GM08714 (cell line): ENCODE results near the gene BIK.

ENCODE experiments used
- H3K4me3 ChIP-seq: fragments of 200-500 bp; sonication (Bioruptor generic); 2 replicates; pipeline ENCODE4 v1.5.1; 2014; ENCODE audit warnings: mild to moderate bottlenecking, low read length, inconsistent platforms
- ZNF274 ChIP-seq: IDR thresholded peaks from 2 replicates; pipeline ENCODE4 v1.6.1; 2012; ENCODE audit warnings: mild to moderate bottlenecking, low read depth, low read length

Gene BIK

DNA sequence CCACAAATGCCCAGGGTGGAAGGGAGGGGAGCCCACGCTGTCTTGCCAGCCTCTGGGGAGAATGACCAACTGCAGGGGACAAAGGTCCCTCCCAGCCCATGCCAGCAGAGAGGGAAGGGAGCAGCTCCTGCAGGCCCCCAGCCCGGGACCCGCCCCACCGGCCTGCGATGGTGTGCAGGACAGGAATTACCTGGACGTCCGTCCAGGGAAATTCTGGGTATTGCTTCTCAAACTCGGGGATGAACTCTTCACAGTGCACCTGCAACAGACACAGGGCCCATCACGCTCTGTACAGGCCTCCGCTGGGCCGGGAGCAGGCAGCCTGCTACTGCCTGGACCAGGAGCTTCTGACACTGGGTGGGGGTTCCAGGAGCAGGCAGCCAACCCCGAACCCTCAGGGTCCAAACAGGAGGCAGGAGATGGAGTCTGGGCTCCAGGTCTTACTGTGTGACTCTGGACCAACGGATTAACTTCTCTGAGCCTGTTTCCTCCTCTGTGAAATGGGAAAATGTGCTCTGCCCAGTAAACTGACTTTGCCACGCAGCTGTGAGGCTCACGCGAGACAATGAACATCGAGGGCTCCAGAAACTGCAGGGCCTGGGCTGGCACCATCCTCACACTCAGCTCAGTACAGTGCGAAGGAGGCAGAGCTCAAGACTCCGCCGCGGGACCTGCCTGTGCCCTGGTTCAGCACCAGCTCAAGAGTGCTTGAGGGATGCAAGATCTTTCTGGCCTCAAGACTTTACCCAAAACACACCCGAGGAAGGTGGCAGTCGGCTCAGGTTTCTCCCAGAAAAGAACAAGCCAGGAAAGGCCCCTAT is 59.0 kb downstream of the BIK start:
- TF ChIP-seq ZNF274, result no peak
- no peak overlapping the region for H3K4me3 ChIP-seq

DNA sequence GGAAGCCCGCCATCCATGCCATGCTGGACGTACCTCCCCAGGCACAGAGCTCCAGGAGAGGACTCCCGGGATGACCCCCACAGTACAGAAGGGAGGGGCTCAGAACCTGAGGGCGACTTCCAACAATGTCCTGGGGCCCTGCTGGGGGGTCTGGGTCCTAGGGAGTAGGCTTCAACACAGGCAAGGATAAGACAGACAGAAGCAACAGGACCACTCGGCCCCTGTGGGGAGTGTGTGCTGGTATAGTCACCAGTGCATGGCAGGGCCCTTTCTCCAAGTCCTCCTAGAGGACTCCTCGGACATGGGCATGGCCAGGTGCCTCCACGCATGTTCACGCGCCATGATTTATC is 59.6 kb downstream of the BIK start:
- no peak for TF ChIP-seq ZNF274
- H3K4me3 ChIP-seq, result no peak overlapping the region

DNA sequence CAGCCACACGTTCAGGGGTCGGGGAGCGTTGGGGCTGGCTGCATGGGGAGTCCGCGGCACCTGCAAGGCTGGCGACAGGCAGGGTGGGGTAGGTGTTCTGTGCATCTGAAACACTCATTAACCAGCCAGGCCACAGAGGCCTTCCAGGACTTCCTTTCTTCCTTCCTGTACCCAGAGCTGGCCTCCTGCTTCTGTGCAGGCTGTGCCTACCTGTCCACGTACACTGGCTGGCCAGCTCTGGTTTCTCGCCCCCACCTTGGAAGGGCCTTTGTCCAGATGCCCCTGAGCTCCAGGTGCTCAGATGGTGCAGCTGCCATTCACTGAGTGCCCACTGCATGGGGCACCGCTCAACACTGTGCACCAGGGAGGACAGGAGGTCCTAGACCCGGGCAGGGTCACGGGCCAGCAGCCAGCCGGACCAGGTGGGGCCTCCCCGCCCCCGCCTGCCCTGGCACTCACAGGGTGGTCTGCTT is 60.5 kb downstream of the BIK start:
- H3K4me3 ChIP-seq, result no peak overlapping the region
- no peak for TF ChIP-seq ZNF274

DNA sequence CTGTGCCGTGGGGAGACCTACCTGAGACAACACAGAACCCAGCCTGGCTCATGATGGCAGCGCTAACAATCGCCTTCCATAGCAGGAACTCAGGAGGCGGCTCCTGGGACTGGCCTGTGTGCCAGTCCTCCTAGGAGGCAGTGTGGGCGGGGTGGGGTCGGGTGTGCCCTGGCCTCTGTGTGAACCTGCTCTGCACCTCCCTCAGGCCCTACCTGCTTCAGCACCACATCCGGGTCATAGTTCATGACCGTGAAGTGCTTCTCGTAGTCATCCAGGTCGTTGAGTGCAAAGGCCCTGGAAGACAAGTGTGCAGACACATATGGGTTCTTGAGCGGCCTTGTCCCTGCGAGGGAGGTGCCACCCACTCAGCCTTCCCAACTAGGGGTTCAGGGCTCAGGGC is 61.1 kb downstream of the BIK start:
- H3K4me3 ChIP-seq, result no peak overlapping the region
- no peak for TF ChIP-seq ZNF274

DNA sequence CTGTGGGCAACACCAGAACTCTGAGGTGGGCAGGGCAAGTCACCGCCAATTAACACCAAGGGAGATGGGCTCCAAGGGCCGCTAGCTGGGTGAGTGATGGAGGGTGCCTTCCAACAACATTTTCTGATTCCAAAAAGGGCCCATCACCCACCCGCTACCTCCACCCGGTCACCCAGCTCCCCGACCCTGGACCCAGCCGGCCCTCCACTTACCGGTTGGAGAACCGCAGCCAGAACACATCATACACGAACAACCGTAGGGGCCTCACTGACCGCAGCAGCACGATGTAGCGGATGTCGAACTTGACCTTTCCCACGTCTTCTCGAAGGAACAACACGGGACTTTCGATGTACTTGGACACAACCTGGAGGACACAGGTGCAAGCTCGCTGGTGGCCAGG is 61.6 kb downstream of the BIK start:
- TF ChIP-seq ZNF274, result no peak
- no peak overlapping the region for H3K4me3 ChIP-seq

DNA sequence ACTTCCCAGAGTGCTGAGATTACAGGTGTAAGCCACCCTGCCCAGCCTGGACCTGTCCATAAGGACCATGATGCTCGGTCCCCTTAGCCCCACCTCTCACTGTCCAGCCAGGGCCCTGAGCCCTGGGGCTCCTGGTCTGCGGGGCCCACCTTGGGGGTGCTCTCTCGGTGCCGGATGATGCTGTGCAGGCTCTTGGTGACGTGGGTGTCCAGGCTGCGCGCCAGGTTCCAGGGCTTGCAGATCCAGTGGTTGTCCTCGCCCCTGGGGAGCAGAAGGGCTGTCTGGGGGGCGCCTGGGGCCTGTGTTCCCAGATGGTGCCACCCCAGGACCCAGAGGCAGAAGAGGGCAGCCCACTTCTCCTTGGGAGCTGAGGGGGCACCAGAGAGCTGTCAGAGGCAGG is 63.0 kb downstream of the BIK start:
- no peak overlapping the region for H3K4me3 ChIP-seq
- no peak for TF ChIP-seq ZNF274

DNA sequence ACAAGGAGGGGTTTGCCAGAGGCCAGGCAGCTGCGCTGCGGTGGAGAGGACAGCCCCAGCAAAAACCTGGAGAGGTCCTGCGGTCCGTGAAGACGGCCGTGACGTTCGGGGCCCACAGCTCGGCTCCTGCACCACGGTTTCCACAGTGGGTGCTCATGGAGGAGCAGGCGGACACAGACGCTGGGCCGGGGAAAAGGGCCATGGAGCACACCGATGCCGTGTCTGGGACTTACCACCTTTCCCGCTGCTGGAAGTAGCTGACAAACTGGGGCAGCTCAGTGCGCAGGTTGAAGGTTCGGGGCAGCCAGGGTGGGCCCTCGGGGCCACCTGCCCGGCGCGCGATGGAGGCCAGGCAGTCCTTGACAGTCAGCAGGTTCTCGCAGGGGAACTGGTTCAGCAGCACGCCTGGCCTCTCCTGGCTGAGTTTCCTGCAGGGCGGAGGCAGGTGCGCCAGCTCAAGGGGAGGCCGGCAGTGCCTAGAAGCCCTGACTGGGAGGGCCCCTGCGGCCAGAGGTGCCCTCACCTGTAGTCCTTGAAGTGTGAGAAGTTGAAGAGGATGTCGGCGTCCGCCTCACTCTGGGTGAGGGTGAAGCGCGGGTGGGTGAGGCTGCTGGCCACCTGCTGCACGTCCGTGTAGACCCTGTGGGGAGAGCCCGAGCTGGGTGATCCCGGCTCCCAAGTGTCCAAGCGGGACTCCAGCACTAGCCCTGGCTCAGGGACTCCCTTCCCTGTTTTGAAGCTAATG is 63.6 kb downstream of the BIK start:
- H3K4me3 ChIP-seq, result no peak overlapping the region
- TF ChIP-seq ZNF274, result no peak

DNA sequence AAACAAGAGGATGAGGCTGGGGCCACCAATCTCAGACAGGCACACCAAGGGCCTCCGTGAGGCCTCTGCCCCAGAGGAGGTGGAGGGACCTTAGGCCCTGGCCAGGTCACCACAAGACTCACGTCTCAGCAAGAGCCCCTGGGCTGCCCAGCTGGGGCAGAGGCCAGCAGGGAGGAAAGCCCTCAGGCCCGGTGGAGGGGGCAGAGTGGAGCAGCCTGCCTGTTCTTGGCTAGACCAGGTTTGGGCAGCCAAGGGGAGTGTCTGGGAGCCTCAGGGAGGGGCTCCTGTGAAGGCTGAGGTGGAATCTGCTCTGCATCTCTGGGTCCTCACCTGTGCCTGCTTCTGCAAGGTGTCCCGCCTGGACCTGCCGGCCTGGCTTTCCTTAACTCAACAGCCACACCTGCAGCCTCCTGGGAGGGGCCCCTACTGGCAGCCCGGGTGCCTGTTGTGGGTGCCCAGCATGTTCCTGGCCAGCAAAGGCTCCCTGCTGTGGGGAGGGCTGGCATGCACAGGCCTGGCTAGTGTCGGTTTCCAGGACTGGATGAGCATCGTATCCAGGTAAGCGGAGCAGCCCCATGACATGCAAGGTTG is 64.5 kb downstream of the BIK start:
- no peak overlapping the region for H3K4me3 ChIP-seq
- no peak for TF ChIP-seq ZNF274

DNA sequence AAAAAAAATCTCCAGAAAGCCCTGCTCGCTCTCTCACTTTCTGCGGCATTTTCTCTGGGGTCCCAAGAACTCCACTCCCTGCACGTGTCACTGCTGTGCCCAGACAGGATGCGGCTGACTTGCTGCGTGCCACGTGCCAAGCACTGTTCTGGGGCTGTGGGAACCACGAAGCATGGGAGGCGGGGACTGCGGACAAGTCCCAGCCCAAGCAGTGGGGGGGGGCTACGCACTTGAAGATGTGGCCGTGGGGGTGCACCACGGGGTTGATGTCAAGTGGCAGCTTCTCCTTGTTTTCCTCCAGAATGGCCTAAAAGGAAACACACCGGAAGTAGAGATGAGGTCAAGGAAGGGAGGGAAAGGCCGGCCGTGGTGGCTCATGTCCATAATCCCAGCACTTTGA is 65.5 kb downstream of the BIK start:
- TF ChIP-seq ZNF274, result no peak
- no peak overlapping the region for H3K4me3 ChIP-seq

DNA sequence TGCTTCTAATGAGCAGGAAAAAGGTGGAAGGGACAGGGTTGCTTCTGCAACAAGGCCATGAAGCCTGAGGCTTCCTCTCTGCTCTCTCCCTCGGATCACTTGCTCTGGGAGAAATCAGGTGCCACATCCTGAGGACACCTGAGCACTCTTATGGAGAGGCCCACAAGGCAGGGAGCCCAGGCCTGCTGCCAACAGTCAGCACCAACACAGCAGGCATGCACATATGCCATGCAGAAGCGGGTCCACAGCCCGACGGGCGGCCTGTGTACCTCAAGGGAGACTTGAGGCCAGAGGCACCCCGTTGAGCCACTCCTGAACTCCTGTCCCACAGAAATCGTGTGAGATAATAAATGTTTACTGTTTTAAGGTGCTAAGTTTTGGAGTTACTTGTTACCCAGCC is 66.9 kb downstream of the BIK start:
- H3K4me3 ChIP-seq, result no peak overlapping the region
- TF ChIP-seq ZNF274, result no peak
